CD4-positive, alpha-beta T cell treated with Interleukin-6 for 4 hours (primary cell): Measurements from ENCODE around the gene ZER1.
"Not testable (repeated sequence)": the region's sequence is repeated elsewhere in the genome, so short reads cannot be mapped to it uniquely, and the experiment has no call there.

Experiments
- DNase-seq: peaks from one replicate; pipeline ENCODE4 v3.0.0-alpha.2; 2020; ENCODE audit warnings: mixed read lengths

The ZER1 gene

GRCh38 chr9:128713941-128714573 is 57.7 kb downstream of the ZER1 start:
- DNase-seq = no peak

- DNase-seq = no peak
These were observed 58.3 kb downstream of the ZER1 start for GRCh38 chr9:128713411-128713780.

- no peak for DNase-seq
These were observed 59.0 kb downstream of the ZER1 start for GRCh38 chr9:128712451-128713410.

GRCh38 chr9:128707446-128707845 is 64.3 kb downstream of the ZER1 start:
- DNase-seq = no peak

DNA sequence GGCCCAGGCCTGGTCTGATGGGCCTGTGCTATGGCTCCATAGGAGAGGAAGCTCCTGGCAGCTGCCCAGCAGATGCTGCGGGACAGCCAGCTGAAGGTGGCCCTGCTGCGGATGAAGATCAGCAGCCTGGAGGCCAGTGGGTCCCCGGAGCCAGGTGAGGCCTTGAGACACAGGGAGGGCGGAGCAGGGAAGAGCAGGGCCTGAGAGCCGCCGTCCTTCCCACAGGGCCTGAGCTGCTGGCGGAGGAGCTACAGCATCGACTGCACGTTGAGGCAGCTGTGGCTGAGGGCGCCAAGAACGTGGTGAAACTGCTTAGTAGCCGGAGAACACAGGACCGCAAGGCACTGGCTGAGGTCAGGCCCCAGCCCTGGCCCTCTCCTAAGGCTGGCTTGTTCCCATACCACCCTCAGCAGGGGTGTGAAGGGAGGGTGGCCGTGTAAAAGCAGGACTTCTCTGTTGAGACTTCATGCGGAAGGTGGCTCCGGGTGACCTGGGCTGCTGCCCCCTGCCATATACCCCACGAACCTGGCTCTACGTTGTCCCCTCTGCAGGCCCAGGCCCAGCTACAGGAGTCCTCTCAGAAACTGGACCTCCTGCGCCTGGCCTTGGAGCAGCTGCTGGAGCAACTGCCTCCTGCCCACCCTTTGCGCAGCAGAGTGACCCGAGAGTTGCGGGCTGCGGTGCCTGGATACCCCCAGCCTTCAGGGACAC is 64.9 kb downstream of the ZER1 start:
- no peak for DNase-seq

DNA sequence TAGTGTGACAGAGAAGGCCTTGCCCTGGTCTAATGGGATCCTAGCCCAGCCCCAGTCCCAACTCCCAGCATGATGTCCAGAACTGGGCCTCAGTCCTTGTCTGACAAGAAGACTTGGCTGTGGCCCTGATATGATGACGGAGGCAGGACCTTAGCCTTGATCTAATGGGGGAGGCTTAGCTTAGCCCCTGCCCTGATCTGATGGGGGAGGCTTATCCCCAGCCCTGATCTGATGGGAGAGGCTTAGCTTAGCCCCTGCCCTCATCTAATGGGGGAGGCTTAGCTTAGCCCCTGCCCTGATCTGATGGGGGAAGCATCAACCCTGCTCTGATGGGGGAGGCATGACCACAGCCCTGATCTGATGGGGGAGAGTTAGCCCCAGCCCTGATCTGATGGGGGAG is 65.7 kb downstream of the ZER1 start:
- DNase-seq = no peak

GRCh38 chr9:128705051-128705965 is 66.4 kb downstream of the ZER1 start:
- DNase-seq = no peak

DNA sequence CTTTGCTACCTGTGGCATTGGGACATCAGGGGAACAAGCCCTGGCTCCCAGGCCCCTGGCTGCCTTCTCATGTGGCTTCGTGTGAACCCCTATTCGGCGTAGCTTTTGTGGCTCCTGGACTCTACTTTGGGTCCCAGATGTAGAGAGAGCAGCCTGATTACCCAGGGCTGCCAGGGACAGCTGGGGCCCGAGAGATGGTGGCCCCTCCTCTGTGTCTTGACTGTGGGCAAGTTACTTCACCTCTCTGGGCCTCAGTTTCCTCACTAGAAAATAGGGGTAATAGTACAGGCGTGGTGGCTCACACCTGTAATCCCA is 67.4 kb downstream of the ZER1 start:
- DNase-seq = no peak

DNA sequence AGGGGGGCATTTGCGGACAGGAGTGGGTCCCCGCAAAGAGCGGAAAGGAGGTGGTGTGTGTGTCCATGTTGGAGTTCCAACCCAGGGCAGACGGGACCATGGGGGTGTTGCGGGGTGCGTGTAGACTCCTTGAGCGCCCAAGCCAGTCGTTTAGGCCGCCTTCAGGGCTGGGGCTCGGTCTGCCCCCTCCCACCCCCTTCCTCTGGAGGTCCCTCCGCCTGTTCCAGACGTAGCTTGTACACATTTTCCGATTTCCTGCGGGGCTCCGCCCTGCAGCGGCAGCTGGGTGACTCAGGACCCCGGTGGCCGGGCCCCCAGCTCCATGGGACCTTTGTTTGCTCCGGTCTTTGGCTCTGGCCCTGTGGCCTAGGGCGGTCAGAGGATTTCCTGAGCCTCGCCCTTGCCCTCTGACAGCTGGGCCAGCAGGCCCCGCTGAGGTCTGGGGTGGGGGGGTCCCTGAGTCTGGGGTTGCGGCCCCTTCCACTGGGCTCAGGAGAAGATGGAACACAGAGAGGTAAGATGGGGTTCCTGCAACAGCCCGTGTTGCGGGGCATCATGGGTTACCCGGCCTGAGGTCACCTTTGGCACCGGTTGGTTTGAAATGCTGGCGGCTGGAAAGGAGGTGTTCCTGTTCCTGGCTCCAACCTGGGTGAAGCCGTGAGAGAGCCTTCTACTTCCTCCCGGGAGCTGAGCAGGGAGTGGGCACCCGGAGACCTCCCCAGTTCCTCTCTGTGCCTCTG is 67.9 kb downstream of the ZER1 start:
- peak; percentile 21 for DNase-seq

GRCh38 chr9:128702949-128703615 is 68.6 kb downstream of the ZER1 start:
- peak; percentile 54 for DNase-seq

- DNase-seq = peak; percentile 89
These were observed 69.2 kb downstream of the ZER1 start, which contains the start of gene PKN3 for GRCh38 chr9:128702445-128702948. Gene PKN3, plus strand, starts transcription at chr9:128702503. Its CDS starts 413 bp downstream, at chr9:128702916.

DNA sequence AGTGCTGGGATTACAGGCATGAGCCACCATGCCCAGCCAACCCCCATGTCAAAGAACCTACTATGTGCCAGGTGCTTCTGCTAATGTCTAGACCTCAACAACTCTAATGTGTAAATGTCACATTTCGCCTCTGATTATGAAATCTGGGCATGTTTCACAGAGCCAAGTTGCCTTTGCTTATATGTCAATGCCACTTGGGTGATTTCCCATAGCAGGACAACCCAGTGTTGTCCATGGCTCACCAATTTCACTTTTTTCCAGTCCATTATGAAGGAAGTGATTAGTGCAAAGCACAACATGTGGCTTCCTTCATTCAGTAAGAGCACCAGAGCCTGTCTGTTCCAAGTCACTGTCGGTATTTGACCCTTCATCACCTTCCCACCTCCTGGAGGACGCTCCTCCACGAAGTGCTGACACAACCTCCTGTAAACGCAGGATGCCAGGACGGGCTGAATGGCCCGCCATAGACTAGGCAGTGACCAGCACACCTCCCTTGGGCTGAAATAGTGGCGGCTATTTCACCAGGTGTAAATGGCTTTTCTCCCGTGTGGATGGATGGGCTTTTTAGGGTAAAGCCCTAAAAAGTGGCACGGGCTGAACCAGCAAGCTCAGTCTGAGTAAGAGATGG is 70.4 kb downstream of the ZER1 start:
- no peak for DNase-seq

- not testable (repeated sequence) for DNase-seq
These were observed 72.5 kb downstream of the ZER1 start for GRCh38 chr9:128699096-128699795.

- DNase-seq = no peak
These were observed 74.6 kb downstream of the ZER1 start for GRCh38 chr9:128696923-128697707.

DNA sequence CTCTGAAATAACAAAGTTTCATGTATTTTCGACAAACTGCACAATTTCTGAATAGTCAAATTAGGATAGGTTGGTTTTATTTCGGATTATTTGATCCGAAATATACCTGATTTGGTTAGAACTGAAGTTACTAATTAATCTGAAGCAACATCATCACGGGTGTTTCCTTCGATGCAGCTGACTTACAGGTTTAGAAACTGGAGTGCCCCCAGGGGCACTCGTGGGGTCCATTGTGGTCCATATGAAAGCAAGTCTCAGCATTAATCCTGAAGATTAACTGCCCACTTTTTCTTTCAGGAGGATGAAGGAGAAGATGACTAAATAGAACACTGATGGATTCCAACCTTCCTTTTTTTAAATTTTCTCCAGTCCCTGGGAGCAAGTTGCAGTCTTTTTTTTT is 77.4 kb downstream of the ZER1 start:
- DNase-seq = no peak

DNA sequence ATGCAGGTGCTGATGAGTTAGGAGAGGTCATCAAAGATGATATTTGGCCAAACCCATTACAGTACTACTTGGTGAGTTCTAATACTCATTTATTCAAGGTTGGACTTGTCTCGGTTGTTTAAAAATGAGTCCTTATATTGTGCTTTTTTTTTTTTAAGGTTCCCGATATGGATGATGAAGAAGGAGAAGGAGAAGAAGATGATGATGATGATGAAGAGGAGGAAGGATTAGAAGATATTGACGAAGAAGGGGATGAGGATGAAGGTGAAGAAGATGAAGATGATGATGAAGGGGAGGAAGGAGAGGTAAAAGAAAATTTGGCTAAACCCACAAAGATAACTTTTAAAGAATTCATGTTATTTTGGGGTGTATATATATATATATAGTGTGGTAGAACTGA is 78.0 kb downstream of the ZER1 start:
- DNase-seq = not testable (repeated sequence)

- no peak for DNase-seq
These were observed 81.1 kb downstream of the ZER1 start for GRCh38 chr9:128690684-128691034.

DNA sequence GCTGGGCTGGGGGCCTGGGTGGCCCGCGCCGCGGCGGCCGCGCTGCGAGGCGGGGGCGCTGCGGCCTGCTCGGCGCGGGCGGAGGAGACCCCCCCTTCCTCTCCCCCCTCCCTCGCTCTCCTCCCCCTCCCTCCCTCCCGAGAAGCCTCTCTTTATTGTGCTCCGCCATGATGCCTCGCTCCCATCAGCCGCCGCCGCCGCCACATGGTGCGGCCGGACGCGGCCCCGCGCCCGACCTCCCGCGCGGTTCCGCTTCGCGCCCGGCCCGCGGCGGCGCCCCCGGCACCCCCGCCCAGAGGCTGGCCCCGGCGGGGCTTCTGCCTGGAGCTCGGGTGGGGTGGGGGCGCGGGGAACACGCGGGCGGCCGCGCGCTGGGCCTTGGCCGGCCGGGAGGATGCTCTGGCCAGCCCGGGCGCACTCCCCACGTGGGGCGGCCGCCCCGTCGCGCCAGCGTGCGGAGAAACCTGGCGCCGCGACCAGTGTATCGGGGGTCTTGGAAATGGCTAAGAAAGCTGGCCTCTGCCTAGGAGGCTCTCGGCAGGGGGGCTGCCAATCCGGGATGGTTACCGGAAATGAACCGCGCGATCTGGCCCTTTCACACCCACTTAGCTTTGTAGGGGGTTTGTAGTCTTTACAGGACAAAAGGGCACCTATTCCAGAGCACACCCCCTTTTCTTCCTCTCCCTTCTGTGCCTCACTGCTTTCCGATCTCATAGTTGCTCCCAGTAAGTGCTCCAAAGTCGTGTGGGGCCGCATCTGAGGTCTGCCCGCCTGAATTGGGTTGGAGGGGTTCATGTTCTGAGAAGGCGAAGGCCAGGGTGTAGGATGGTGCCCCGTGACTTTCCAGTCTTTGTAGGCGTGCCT is 81.7 kb downstream of the ZER1 start:
- peak; percentile 75 for DNase-seq
